Activated gamma-delta T cell (primary cell): ENCODE measurements around the gene SFXN4.
A peak's percentile ranks its signal among the peaks of the same experiment; 100 is the strongest.
"Not testable (repeated sequence)": the region's sequence is repeated elsewhere in the genome, so short reads cannot be mapped to it uniquely, and the experiment has no call there.

Source experiments
- DNase-seq: peaks from one replicate; lab custom pipeline; 2025; lab: John Stamatoyannopoulos, UW

SFXN4 gene

DNA sequence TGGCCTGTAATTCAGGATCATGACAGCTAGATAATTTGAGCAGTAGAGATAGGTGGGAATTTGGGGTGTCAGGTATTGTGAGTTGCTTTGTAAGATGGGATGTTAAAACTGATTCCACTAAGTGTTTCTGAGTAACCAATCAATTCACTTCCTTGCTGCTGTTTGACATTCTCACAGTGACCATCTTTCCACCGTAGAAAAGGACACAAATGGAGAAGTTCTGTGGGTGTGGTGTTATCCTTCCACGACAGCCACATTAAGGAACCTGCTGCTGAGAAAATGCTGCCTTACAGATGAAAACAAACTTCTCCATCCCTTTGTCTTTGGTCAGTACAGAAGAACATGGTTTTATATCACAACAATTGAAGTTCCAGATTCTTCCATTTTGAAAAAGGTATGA, 57.7 kb downstream of the SFXN4 start:
- not testable (repeated sequence) for DNase-seq

GRCh38 chr10:119107106-119107505, 58.4 kb downstream of the SFXN4 start:
- DNase-seq, result not testable (repeated sequence)

DNA sequence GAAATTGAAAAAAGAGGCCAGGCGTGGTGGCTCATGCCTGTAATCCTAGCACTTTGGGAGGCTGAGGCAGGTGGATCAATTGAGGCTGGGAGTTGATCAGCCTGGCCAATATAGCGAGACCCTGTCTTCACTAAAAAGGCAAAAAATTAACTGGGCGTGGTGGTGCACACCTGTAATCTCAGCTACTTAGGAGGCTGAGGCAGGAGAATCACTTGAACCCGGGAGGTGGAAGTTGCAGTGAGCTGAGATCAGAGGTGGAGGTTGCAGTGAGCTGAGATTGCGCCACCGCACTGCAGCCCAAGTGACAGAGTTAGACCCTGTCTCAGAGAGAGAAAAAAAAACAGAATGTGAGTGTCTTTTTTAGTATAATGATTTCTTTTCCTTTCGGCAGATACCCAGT, 59.6 kb downstream of the SFXN4 start:
- not testable (repeated sequence) for DNase-seq

GRCh38 chr10:119105155-119105554, 60.4 kb downstream of the SFXN4 start:
- DNase-seq, result no peak

DNA sequence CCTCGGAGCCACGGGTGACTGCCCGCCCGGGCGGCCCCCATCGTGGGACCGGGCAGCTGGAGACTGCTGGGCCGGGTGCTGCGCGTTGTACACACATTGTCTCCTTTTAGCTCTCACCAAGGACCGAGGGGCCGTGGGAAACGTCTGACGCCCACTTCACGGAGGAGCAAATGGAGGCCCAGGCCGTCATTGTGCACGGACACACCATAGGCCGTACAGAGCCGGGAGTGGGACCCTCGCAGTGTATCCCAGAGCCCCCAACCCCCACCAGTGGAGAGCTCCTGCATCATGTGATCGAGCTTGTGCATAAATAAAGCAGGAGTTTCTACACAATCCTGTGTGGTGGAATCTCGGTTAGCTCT, 60.9 kb downstream of the SFXN4 start:
- DNase-seq, result no peak

GRCh38 chr10:119103903-119104653, 61.4 kb downstream of the SFXN4 start, which contains the start of gene DENND10:
DENND10 (plus strand) TSS chr10:119104113; CDS start chr10:119104143, 30 bp downstream.
- DNase-seq, result peak; percentile 69

GRCh38 chr10:119103241-119103902, 62.1 kb downstream of the SFXN4 start:
- no peak for DNase-seq

GRCh38 chr10:119101366-119102098, 64.0 kb downstream of the SFXN4 start:
- no peak for DNase-seq

DNA sequence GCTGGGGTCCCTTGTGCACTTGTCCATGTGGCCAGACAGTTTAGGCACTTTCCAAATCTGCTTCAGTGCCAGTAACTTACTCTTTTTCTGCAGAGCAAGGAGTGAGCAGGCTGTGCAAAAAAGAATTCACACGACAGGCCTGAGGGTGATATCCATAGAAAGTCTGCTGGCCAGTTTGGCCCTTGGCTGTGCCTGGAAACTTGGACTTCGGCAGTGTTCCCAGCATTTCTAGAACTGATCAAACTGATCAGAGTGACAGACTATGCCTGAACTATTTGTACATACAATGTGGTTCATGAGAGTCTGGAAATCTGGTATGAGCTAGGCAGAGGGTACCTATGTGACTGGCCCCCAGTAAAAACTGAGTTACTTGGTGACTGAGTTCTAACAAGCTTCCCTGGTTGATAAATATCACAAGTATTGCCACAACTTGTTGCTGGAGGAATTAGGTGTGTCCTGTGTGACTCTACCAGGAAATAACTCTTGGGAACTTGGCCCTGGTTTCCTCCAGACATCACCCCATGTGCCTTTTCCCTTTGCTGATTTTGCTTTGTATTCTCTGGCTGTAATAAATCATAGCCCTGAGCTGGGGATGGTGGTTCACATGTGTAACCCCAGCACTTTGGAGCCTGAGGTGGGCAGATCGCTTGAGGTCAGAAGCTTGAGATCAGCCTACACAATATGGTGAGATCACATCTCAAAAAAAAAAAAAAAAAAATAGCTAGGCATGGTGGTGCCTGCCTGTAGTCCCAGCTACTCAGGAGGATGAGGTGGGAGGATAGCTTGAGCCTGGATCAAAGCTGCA, 64.9 kb downstream of the SFXN4 start:
- no peak for DNase-seq

DNA sequence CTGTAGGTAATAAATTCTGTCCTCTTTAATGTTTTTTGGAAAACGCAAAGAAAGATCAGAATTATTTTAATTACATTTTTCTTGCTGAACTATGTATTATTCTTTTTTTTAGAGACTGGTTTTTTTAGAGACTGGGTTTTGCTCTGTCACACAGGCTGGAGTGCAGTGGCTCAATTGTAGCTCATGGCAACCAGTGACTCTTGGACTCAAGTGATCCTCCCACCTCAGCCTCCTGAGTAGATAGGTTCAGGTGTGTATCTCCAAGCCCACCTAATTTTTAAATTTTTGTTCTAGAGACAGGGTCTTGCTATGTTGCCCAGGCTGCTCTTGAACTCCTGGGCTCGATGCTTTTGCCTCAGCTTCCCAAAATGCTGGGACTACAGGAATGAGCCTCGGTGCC, 66.9 kb downstream of the SFXN4 start:
- no peak for DNase-seq

GRCh38 chr10:119096641-119097415, 68.7 kb downstream of the SFXN4 start:
- DNase-seq, result not testable (repeated sequence)

- no peak for DNase-seq
Observed at GRCh38 chr10:119095640-119096039, 69.9 kb downstream of the SFXN4 start.

DNA sequence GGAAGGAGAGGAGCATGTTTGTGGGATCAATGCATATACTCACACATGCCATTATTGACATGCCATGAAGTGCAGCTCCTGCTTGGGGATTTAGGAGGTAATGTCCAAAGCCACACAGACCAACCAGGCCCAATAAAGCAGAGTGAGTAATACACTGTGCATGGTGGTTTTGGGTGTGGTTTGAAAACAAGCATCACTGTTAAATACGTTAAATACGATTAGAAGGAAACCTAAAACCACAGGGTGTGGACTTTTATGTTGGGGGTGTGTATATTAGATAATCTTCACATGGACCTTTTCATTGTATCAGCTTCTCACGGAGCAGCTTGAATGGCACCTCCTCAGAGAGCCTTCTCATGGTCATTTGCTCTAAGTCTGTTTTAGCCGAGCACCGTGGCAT, 74.5 kb downstream of the SFXN4 start:
- no peak for DNase-seq
